Gastroesophageal sphincter (tissue), 3 donors: ENCODE measurements around the gene PLA2G4A.

ENCODE experiments used
- POLR2A ChIP-seq, 2 donors: fragments of 450-650 bp; IDR thresholded peaks; one replicate each; pipeline ENCODE4 v1.6.1; 2017; ENCODE audit warnings: antibody characterized with exemption in 2 of 2, mild to moderate bottlenecking in 2 of 2, moderate library complexity in 1 of 2
- TF ChIP-seq, protein P1 (sequence below), 4 experiments: fragments of 200-600 bp in 2 of 4; fragments of 450-650 bp in 2 of 4; sonication (generic) in 1 of 4; IDR thresholded peaks; one replicate each; pipeline ENCODE4 v1.5.1; 2017 to 2019; ENCODE audit warnings: antibody characterized with exemption in 4 of 4, mild to moderate bottlenecking in 2 of 4, moderate library complexity in 2 of 4

DNA sequence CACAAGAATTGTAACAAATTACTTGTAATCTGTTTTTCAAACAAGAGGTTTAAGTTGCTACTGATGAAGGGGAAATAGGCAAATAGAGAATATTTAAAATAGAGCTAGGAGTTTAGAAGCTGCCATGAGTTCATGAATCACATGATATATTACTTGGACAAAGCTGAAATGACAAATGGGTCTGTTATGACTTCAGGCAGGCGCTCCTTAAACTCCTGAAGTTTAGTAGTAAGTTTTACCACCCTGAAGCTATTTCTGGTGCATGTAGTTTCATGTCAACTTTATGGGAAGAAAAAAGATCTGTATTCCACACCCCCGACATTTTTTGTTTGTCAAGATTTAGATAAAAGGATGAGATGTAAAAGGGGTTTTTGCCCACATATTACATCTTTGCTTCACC, 58.5 kb downstream of the PLA2G4A start:
- TF ChIP-seq, protein P1, sequence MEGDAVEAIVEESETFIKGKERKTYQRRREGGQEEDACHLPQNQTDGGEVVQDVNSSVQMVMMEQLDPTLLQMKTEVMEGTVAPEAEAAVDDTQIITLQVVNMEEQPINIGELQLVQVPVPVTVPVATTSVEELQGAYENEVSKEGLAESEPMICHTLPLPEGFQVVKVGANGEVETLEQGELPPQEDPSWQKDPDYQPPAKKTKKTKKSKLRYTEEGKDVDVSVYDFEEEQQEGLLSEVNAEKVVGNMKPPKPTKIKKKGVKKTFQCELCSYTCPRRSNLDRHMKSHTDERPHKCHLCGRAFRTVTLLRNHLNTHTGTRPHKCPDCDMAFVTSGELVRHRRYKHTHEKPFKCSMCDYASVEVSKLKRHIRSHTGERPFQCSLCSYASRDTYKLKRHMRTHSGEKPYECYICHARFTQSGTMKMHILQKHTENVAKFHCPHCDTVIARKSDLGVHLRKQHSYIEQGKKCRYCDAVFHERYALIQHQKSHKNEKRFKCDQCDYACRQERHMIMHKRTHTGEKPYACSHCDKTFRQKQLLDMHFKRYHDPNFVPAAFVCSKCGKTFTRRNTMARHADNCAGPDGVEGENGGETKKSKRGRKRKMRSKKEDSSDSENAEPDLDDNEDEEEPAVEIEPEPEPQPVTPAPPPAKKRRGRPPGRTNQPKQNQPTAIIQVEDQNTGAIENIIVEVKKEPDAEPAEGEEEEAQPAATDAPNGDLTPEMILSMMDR (IDR thresholded peaks at IDR 0.05), result no peak
- no peak for TF ChIP-seq POLR2A (IDR thresholded peaks at IDR 0.05)
